IPS DF 4.7 (cell line): ENCODE results near the gene PATL2.
"Not testable (repeated sequence)": the region's sequence is repeated elsewhere in the genome, so short reads cannot be mapped to it uniquely, and the experiment has no call there.

Experiments
- DNase-seq: peaks from one replicate; pipeline ENCODE4 v3.0.0-alpha.2; 2013; ENCODE audit warnings: low spot score; ENCODE audit errors: extremely low read depth

The PATL2 gene

GRCh38 chr15:44654858-44655257 lies 56.3 kb downstream of the PATL2 start:
- no peak for DNase-seq

GRCh38 chr15:44647637-44648036 lies 63.5 kb downstream of the PATL2 start:
- no peak for DNase-seq

- no peak for DNase-seq
Measured at GRCh38 chr15:44647036-44647435, 64.1 kb downstream of the PATL2 start.

GRCh38 chr15:44646460-44646859 lies 64.7 kb downstream of the PATL2 start:
- no peak for DNase-seq

GRCh38 chr15:44641651-44642050 lies 69.5 kb downstream of the PATL2 start:
- DNase-seq, result no peak

- no peak for DNase-seq
Measured at GRCh38 chr15:44636976-44637375, 74.1 kb downstream of the PATL2 start.

GRCh38 chr15:44633603-44634002 lies 77.5 kb downstream of the PATL2 start:
- DNase-seq, result no peak

GRCh38 chr15:44625286-44625685 lies 85.8 kb downstream of the PATL2 start:
- not testable (repeated sequence) for DNase-seq

- no peak for DNase-seq
Measured at GRCh38 chr15:44623178-44623577, 87.9 kb downstream of the PATL2 start.

- DNase-seq, result no peak
Measured at GRCh38 chr15:44620081-44620480, 91.0 kb downstream of the PATL2 start.

GRCh38 chr15:44616974-44617373 lies 94.1 kb downstream of the PATL2 start:
- no peak for DNase-seq
